Measurements from ENCODE around the gene ARMC3. TPM values are rescaled to one million over a fixed set of nuclear protein-coding genes. Genes with fewer than 3 reads are reported as not detected.
A peak's percentile ranks its signal among the peaks of the same experiment; 100 is the strongest.

Gene ARMC3
- total and polyA plus RNA-seq, 9 of the 15 experiments (the other 6 are each of a cell fraction or from before 2014, with no cell fraction given): 0.33 to 1.1 (median 0.62) TPM

GRCh38 chr10:23065181-23065948 is 137.5 kb downstream of the ARMC3 start (continued):
- TF ChIP-seq MGA (IDR thresholded peaks at IDR 0.05) (peak; percentile 36), KDM2B (CRISPR knock-in tag; IDR thresholded peaks at IDR 0.05) (no peak), ETV5 (CRISPR knock-in tag; IDR thresholded peaks at IDR 0.05; ENCODE audit: low read depth) (no peak), HMGXB4 (CRISPR knock-in tag; IDR thresholded peaks at IDR 0.05) (no peak), CC2D1A (IDR thresholded peaks at IDR 0.05) (0 out of 2 replicates have a peak, but pooled peaks have one; percentile 5), LEF1 (IDR thresholded peaks at IDR 0.05) (no peak), XRCC4 (IDR thresholded peaks at IDR 0.05; ENCODE audit: extremely low read depth, insufficient read depth, insufficient read length) (no peak), ZNF121 (CRISPR knock-in tag; conservative IDR thresholded peaks at IDR 0.05) (no peak), MTA1 (IDR thresholded peaks at IDR 0.05; ENCODE audit: borderline replicate concordance) (no peak), ZNF316 (IDR thresholded peaks at IDR 0.05) (no peak), TCF7 (IDR thresholded peaks at IDR 0.05; ENCODE audit: borderline replicate concordance) (no peak), IRF9 (tag; IDR thresholded peaks at IDR 0.05) (no peak), TFAP4 (CRISPR knock-in tag; IDR thresholded peaks at IDR 0.05; ENCODE audit: borderline replicate concordance) (no peak)

Measured in K562 (cell line).